HL-60/S4 treated with phorbol 12-myristate 13-acetate at 8.2 ng/mL for 4 days and 3 days (cell line): ENCODE data around the gene RBM46.
"Not testable (repeated sequence)": the region's sequence is repeated elsewhere in the genome, so short reads cannot be mapped to it uniquely, and the experiment has no call there.

Experiments used
- in situ Hi-C: fragments of 300-500 bp; cut with MboI; formaldehyde crosslinking; loops from 2 replicates; pipeline ENCODE4 v1.15.0; 2022; ENCODE audit warnings: low sequenced_read_pairs

The RBM46 gene

DNA sequence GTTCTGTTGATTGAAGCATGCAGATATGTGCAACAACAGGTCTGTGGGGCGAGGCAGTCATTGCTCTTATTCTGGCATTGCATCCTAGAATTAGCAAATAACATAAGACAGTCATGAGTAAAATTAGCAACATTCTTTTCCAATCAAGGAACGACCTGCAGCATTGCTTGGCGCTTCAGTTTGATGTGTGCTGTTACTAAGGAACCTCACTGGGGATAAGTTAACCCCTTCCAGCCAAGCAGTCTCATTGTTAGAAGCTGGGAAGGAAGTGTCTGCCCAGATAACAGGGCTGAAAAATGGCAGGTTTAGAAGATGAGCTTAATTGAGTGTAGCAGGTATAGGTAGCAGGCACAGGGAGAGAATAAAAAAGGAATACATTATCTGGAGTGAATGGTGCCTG, 55.4 kb downstream of the RBM46 start:
- in situ Hi-C loops, result no loop called here

DNA sequence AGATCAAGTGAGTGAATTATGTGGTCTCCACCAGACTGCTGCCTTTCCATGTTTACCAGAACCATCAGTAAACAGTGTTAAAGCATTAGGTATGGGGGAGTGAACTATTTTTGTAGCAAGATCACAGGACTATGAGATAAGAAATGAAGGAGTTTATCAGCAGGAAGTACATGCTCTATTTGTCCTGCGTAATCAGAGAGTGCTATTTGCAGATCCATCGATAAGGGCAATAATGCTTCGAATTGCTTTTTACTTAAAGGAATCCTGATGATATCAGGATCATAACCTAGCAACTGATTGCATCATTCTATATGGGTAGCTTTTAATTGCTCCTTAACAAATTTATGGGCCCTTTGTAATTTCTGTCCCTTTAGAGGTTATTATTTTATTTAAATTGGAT, 57.1 kb downstream of the RBM46 start:
- in situ Hi-C loops, result no loop called here

DNA sequence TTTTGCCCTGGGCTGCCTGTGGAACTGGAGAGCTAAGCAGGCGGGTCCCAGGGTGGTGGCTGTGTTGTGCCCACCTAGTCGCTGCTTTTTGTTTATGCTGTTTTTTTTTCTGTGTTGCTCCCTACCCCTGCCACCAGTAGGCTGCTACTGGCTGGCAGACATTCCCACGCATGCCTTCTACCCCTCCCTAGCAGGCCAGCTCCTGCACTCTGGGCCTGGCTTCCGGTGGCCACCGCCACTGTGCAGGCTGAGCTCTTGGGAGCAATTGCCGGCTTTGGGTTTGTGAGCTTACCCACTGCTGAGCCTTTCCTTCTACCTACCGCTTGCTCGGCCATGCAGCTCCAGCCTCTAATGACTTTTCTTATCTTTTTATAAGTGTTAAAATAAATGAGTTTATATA, 57.6 kb downstream of the RBM46 start:
- in situ Hi-C loops, result no loop called here

DNA sequence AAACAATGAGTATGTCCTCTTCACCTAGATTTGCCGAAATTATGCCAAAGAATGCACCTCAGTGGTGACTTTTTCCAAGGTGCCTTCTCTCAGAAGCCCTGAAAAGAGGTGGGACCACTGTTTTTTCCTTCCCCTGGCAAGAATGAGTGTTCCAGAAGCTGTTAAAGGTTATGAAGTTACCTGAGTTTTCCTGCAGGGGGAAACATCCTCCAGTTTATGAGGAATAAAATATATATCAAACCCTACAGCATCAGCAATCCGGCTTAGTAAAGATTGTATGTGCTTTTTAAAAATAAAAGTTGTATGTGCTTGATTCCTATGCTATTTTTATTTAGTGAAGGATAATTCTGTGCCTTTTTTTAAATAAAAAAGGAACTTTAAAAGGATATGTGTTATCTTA, 73.3 kb downstream of the RBM46 start:
- in situ Hi-C loops, result no loop called here

DNA sequence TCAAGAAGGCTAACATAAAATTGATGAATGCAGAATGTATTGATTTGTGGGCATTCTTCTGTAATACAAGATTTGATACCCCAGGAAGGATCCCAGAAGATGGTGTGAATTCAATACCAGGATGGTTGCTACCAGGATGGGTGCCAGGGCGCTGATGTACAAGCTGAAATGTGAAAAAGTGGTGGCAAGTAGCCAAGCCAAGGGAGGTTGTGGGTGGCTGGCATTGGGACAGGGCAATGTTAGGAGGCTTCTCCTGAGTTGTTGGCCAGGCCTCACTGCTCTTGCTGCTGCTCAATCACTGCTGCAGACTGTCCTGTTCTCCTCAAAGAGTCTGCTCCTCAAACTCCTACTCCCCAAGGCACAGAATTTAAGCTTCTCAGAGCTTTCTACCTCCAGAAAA, 77.1 kb downstream of the RBM46 start:
- in situ Hi-C loops, result no loop called here

DNA sequence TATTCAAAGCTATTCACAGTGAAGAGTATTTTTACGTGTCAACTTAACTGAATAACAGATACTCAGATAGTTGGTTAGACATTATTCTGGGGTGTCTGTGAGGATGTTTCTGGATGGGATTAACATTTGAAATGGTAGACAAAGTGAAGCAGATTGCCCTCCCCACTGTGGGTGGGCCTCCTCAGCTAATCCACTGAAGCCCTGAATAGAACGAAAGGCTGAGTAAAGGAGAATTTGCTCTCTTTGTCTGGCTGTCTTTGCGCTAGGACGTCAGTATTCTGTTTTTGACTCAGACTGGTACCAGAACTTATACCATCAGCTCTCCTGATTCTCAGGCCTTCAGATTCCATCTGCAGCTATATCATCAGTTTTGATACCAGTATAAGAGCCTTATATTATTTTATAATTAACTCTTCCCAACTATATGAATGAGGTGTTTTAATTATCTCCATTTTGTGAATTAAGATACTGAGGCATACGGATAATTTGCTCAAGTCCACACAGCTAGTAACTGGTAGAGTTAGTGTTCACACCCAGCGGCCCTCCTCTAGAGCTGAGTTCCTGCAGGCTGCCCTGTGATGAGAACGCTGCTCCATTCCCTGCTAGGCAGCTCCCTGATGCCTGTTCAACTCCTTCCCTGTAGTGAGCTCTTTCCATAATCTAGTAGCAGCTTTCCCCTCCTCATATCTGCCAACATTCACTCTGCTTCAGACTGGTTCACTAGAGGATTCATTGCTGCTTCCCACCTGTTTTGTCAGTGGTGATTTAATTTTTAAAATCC, 87.5 kb downstream of the RBM46 start:
- in situ Hi-C loops, result no loop called here

DNA sequence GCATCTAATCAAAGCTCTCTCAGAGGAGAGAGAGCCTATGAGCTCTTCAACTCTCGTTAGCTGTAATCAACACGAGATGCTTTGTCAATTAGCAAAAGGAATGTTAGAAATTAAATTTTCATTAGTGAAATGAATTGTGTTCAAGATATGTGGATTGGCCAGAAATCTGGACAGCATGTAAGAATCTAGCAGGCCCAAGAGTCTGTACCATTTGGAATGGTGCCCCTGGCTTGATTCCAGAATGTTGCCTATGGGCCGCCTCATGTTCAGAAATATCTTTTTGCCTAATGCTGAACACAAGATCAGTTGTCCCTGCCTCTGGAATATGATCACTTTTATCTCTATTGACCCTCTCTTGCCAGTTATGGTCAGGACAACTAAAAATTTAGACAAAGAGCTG, 88.2 kb downstream of the RBM46 start:
- in situ Hi-C loops, result no loop called here

DNA sequence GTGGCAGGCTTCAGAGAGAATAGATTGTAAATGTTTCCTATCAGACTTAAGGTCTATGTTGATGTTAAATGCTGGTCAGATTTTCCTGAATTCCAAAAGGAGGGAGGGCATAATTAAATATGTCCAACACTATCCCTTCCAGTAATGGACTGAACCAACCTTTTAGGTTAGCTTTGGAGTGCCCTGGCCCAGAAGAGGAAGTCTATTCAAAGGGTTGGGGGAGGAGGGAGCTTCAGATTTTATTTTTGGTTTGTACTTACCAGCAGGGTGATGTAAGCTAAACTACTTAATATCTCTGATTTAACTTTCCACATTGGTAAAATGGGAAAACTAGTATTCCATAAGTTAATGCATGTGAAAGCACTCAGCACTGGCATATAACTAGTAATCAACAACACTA, 91.1 kb downstream of the RBM46 start:
- in situ Hi-C loops, result no loop called here

DNA sequence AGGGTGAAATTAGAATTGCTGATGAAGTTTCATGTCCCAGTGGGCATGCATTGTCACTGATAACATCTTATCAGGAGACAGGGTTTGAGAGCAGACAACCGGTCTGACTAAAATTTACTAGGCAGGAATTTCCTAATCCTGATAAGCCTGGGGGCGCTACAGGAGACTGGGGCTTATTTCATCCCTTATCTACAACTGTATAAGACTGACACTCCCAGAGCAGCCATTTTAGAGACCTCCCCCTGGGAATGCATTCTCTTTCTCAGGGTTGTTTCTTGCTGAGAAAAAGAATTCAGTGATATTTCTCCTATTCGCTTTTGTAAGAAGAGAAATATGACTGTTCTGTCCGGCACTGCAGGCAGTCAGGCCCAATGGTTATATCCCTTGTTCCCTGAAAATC, 93.0 kb downstream of the RBM46 start:
- in situ Hi-C loops, result not testable (repeated sequence)

DNA sequence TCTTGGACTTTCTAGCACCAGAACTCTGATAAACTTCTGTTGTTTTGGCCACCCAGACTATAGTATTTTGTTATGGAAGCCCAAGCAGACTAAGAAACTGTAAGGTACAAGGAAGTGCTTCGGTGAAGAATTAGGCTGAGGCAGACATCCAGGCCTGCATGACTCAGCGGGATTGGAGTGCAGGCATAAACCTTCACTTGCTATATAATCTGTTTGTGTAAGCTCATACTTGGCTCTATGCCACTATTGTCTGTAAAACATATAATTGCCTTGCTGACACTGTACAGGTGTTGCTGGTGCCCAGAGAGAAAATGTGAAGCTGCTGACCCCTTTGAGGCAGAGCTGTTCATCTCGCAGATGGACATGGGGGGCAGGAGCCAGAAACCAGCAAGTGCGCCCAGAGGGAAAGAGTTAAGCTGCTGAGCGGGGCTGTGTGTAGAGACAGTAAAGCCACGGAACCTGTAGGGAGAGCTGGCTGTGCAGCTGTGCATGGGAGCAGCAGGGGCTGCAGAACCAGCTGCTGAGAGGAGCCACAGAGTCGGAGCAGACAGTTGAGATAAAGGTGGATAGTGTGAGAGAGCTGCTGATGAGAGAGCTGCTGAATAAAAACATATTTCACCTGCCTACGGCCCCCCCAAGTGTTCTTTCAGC, 96.2 kb downstream of the RBM46 start:
- in situ Hi-C loops, result no loop called here
